ENCODE measurements around the gene OR52E1. TPM values are rescaled to one million over a fixed set of nuclear protein-coding genes. Genes with fewer than 3 reads are reported as not detected.
"Not testable (repeated sequence)": the region's sequence is repeated elsewhere in the genome, so short reads cannot be mapped to it uniquely, and the experiment has no call there.

OR52E1 gene
- total RNA-seq, 5 donors from 2014 or later (not counting 1 experiment from before 2014, with no cell fraction given) = not detected

DNA sequence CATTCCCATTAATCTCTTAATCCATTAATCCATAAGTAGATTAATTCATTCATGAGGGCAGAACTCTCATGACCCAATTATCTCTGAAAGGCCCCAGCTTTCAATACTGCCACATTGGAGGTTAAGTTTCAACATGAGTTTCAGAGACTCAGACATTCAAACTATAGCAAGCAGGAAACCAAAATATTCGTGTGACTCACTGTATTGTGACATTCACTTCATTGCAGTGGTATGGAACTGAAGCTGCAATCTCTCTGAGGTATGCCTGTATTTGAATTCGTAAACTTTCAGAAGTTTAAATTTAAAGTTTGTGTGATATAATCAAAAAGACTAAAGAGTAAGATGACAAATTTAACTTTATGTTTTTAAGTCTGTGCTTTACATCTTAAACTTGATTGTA lies 26.0 kb upstream of the OR52E1 start:
- no peak overlapping the region for H3K4me3 Mint-ChIP-seq
- ChIA-PET POLR2A (no interaction called here), CTCF (no interaction called here)
- Histone ChIP-seq H3K27ac (ENCODE audit: low read length) (no peak overlapping the region), H3K36me3 (ENCODE audit: control insufficient read depth in 2 of 2, extremely low read depth in 1 of 2, insufficient read depth in 1 of 2, low read length in 1 of 2) (no peaks in the 10 kb centered on the region), H3K27me3 (replicated peaks in 1 of 2; ENCODE audit: control insufficient read depth in 2 of 2, extremely low read depth in 1 of 2, insufficient read depth in 2 of 2, low read length in 1 of 2) (no peaks in the 10 kb centered on the region), H3K4me1 (ENCODE audit: control insufficient read depth in 1 of 2, extremely low read depth in 1 of 2, insufficient read depth in 2 of 2, low read length in 2 of 2) (no peaks in the 10 kb centered on the region), H3K9me3 (no peaks in the 10 kb centered on the region), H3K4me3 (ENCODE audit: control insufficient read depth in 1 of 2, extremely low read depth in 1 of 2, low read length in 1 of 2) (no peak overlapping the region)
- no peaks in the 10 kb centered on the region for H3K27me3 Mint-ChIP-seq
- DNase-seq (no peak), ATAC-seq (replicated peaks in 1 of 4) (no peak)
- H3K4me1 Mint-ChIP-seq = no peaks in the 10 kb centered on the region
- WGBS (ENCODE audit: insufficient coverage) = 80% methylated on average over 1 of the region's 2 CpGs
- H3K9me3 Mint-ChIP-seq = no peaks in the 10 kb centered on the region
- H3K27ac Mint-ChIP-seq = no peak overlapping the region
- H3K36me3 Mint-ChIP-seq = no peaks in the 10 kb centered on the region

DNA sequence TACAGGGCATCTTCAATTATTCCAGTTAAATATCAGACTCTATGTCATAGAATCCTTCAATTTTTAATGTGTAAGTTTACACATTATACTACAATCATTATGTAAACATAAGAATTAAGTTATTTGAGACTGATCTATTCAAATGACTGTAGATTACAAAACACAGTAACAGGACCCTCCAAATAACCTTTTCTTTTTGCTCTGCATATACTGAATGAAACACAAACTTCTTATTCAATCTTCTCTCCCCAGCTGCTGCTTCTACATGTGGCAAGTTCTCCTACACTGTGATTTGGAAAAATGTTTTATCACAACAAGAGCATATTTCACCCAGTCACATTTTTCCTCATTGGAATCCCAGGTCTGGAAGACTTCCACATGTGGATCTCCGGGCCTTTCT lies 23.1 kb upstream of the OR52E1 start, which contains the start of gene OR52J3:
Gene OR52J3 (plus strand): TSS at position 301 of the 400 bp plus-strand sequence. CDS start 0 bp downstream, at position 301.
- CTCF ChIA-PET = no interaction called here
- whole genome bisulfite sequencing (ENCODE audit: insufficient coverage) = 100% methylated on average over 1 of the region's 1 CpG
- ATAC-seq (replicated peaks in 1 of 4) (no peak), DNase-seq (no peak)
- Mint-ChIP-seq H3K36me3 (no peaks in the 10 kb centered on the region), H3K27me3 (no peaks in the 10 kb centered on the region), H3K4me1 (no peaks in the 10 kb centered on the region), H3K27ac (no peak within 1 kb of the TSS), H3K4me3 (no peak within 1 kb of the TSS), H3K9me3 (no peaks in the 10 kb centered on the region)
- Histone ChIP-seq H3K36me3 (ENCODE audit: control insufficient read depth in 2 of 2, extremely low read depth in 1 of 2, insufficient read depth in 1 of 2, low read length in 1 of 2) (no peaks in the 10 kb centered on the region), H3K4me1 (ENCODE audit: control insufficient read depth in 1 of 2, extremely low read depth in 1 of 2, insufficient read depth in 2 of 2, low read length in 2 of 2) (no peaks in the 10 kb centered on the region), H3K9me3 (no peaks in the 10 kb centered on the region), H3K27ac (ENCODE audit: low read length) (no peak within 1 kb of the TSS), H3K27me3 (replicated peaks in 1 of 2; ENCODE audit: control insufficient read depth in 2 of 2, extremely low read depth in 1 of 2, insufficient read depth in 2 of 2, low read length in 1 of 2) (no peaks in the 10 kb centered on the region), H3K4me3 (ENCODE audit: control insufficient read depth in 1 of 2, extremely low read depth in 1 of 2, low read length in 1 of 2) (no peak within 1 kb of the TSS)
- POLR2A ChIA-PET = no interaction called here

DNA sequence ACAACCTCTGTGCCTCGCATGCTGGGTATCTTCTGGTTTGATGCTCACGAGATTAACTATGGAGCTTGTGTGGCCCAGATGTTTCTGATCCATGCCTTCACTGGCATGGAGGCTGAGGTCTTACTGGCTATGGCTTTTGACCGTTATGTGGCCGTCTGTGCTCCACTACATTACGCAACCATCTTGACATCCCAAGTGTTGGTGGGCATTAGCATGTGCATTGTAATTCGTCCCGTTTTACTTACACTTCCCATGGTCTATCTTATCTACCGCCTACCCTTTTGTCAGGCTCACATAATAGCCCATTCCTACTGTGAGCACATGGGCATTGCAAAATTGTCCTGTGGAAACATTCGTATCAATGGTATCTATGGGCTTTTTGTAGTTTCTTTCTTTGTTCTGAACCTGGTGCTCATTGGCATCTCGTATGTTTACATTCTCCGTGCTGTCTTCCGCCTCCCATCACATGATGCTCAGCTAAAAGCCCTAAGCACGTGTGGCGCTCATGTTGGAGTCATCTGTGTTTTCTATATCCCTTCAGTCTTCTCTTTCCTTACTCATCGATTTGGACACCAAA lies 22.5 kb upstream of the OR52E1 start:
- H3K4me1 ChIP-seq (ENCODE audit: control insufficient read depth in 1 of 2, extremely low read depth in 1 of 2, insufficient read depth in 2 of 2, low read length in 2 of 2) = no peaks in the 10 kb centered on the region
- no peak overlapping the region for H3K27ac Mint-ChIP-seq
- H3K9me3 ChIP-seq = no peaks in the 10 kb centered on the region
- H3K9me3 Mint-ChIP-seq = no peaks in the 10 kb centered on the region
- H3K27me3 ChIP-seq (replicated peaks in 1 of 2; ENCODE audit: control insufficient read depth in 2 of 2, extremely low read depth in 1 of 2, insufficient read depth in 2 of 2, low read length in 1 of 2) = no peaks in the 10 kb centered on the region
- no peak for ATAC-seq (replicated peaks in 1 of 4)
- H3K4me3 Mint-ChIP-seq = no peak overlapping the region
- WGBS (ENCODE audit: insufficient coverage) = 80% methylated on average over 11 of the region's 15 CpGs
- POLR2A ChIA-PET = no interaction called here
- CTCF ChIA-PET = no interaction called here
- no peak for DNase-seq
- H3K27me3 Mint-ChIP-seq = no peaks in the 10 kb centered on the region
- H3K36me3 ChIP-seq (ENCODE audit: control insufficient read depth in 2 of 2, extremely low read depth in 1 of 2, insufficient read depth in 1 of 2, low read length in 1 of 2) = no peaks in the 10 kb centered on the region
- H3K27ac ChIP-seq (ENCODE audit: low read length) = no peak overlapping the region
- H3K4me1 Mint-ChIP-seq = no peaks in the 10 kb centered on the region
- H3K4me3 ChIP-seq (ENCODE audit: control insufficient read depth in 1 of 2, extremely low read depth in 1 of 2, low read length in 1 of 2) = no peak overlapping the region
- no peaks in the 10 kb centered on the region for H3K36me3 Mint-ChIP-seq

DNA sequence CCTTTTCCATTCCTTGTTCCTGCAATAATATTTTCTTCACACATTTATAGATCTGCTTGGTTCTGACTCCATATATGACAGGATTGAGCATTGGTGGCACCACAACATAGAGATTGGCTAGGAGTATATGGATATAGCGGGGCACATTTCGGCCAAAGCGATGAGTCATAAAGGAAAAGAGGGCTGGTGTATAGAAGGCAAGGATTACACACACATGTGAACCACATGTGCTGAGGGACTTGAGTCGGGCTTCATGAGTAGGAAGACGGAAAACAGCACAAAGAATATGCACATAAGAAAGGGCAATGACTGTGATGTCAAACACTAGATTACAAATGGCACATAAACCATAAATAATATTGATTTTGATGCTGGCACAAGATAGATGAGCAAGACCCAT lies 10.7 kb upstream of the OR52E1 start:
- H3K4me3 Mint-ChIP-seq; H3K9me3 Mint-ChIP-seq; H3K4me1 ChIP-seq (ENCODE audit: control insufficient read depth in 1 of 2, extremely low read depth in 1 of 2, insufficient read depth in 2 of 2, low read length in 2 of 2); H3K4me1 Mint-ChIP-seq; H3K36me3 ChIP-seq (ENCODE audit: control insufficient read depth in 2 of 2, extremely low read depth in 1 of 2, insufficient read depth in 1 of 2, low read length in 1 of 2); H3K4me3 ChIP-seq (ENCODE audit: control insufficient read depth in 1 of 2, extremely low read depth in 1 of 2, low read length in 1 of 2); H3K9me3 ChIP-seq; H3K27ac Mint-ChIP-seq; ATAC-seq (replicated peaks in 1 of 4); DNase-seq; CTCF ChIA-PET; H3K27ac ChIP-seq (ENCODE audit: low read length); H3K27me3 ChIP-seq (replicated peaks in 1 of 2; ENCODE audit: control insufficient read depth in 2 of 2, extremely low read depth in 1 of 2, insufficient read depth in 2 of 2, low read length in 1 of 2); H3K27me3 Mint-ChIP-seq; POLR2A ChIA-PET; H3K36me3 Mint-ChIP-seq: not testable (repeated sequence)
- WGBS (ENCODE audit: insufficient coverage) = no CpG with 5 or more reads among the region's 5 CpGs

DNA sequence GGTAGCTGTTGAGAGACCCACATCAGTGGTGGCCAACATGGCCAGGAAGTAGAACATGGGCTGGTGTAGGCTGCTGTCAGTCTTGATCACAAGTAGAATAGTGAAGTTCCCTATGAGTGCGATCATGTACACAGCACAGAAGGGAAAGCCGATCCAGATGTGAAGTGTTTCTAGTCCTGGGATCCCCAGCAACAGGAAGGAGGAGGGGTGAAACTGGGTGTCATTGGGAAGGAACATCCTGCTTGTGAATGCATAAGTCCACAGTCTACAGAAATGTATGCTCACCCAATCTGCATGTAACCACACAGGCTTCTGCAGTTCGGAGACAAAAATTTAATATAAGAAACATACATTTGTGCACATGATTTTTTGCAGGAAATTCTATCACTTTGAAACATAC lies 10.0 kb upstream of the OR52E1 start, which contains the start of gene OR52E2:
Gene OR52E2 (minus strand): TSS at position 237 of the 400 bp plus-strand sequence. CDS start 0 bp downstream, at position 237.
- H3K4me1 ChIP-seq (ENCODE audit: control insufficient read depth in 1 of 2, extremely low read depth in 1 of 2, insufficient read depth in 2 of 2, low read length in 2 of 2) = no peaks in the 10 kb centered on the region
- DNase-seq = no peak
- H3K27ac Mint-ChIP-seq = no peak within 1 kb of the TSS
- H3K36me3 ChIP-seq (ENCODE audit: control insufficient read depth in 2 of 2, extremely low read depth in 1 of 2, insufficient read depth in 1 of 2, low read length in 1 of 2) = no peaks in the 10 kb centered on the region
- ATAC-seq (replicated peaks in 1 of 4) = no peak
- WGBS (ENCODE audit: insufficient coverage) = no CpG with 5 or more reads among the region's 3 CpGs
- no peaks in the 10 kb centered on the region for H3K27me3 ChIP-seq (replicated peaks in 1 of 2; ENCODE audit: control insufficient read depth in 2 of 2, extremely low read depth in 1 of 2, insufficient read depth in 2 of 2, low read length in 1 of 2)
- CTCF ChIA-PET = no interaction called here
- no peaks in the 10 kb centered on the region for H3K9me3 ChIP-seq
- H3K4me1 Mint-ChIP-seq = no peaks in the 10 kb centered on the region
- no peak within 1 kb of the TSS for H3K4me3 ChIP-seq (ENCODE audit: control insufficient read depth in 1 of 2, extremely low read depth in 1 of 2, low read length in 1 of 2)
- no peak within 1 kb of the TSS for H3K27ac ChIP-seq (ENCODE audit: low read length)
- peaks cover 0 to 5% of the 10 kb centered on the region in 2 donors for H3K27me3 Mint-ChIP-seq
- POLR2A ChIA-PET = no interaction called here
- H3K36me3 Mint-ChIP-seq = no peaks in the 10 kb centered on the region
- H3K4me3 Mint-ChIP-seq = no peak within 1 kb of the TSS
- peaks cover 3 to 4% (median 3%) of the 10 kb centered on the region in 3 donors for H3K9me3 Mint-ChIP-seq

DNA sequence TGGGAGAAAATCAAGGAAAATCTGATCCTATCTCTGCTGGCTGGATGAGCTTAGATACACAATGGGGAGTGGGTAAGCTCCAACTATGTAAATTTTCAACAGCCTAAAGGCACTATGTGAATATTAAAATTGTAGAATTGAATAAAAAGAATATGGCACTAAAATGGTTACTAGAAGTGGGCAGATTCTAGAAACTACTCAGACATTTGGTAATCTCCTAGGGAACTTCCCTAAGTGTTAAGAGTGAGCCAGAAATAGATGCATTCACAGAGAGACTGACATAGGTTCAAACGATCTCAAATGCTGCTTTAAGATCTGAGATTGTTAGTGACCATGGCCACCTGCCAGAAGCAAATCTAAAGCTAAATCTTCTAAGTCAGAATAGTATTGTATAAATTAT lies 4.3 kb upstream of the OR52E1 start:
- CTCF ChIA-PET = no interaction called here
- no peaks in the 10 kb centered on the region for H3K4me1 Mint-ChIP-seq
- no peak overlapping the region for H3K4me3 ChIP-seq (ENCODE audit: control insufficient read depth in 1 of 2, extremely low read depth in 1 of 2, low read length in 1 of 2)
- H3K36me3 ChIP-seq (ENCODE audit: control insufficient read depth in 2 of 2, extremely low read depth in 1 of 2, insufficient read depth in 1 of 2, low read length in 1 of 2) = no peaks in the 10 kb centered on the region
- POLR2A ChIA-PET = no interaction called here
- H3K27me3 Mint-ChIP-seq = peaks cover 0 to 3% of the 10 kb centered on the region in 2 donors
- DNase-seq (no peak), ATAC-seq (replicated peaks in 1 of 4) (no peak)
- H3K4me1 ChIP-seq (ENCODE audit: control insufficient read depth in 1 of 2, extremely low read depth in 1 of 2, insufficient read depth in 2 of 2, low read length in 2 of 2) = no peaks in the 10 kb centered on the region
- H3K36me3 Mint-ChIP-seq = no peaks in the 10 kb centered on the region
- no peak overlapping the region for H3K4me3 Mint-ChIP-seq
- H3K27ac Mint-ChIP-seq = no peak overlapping the region
- no peaks in the 10 kb centered on the region for H3K9me3 ChIP-seq
- H3K9me3 Mint-ChIP-seq = no peaks in the 10 kb centered on the region
- no peaks in the 10 kb centered on the region for H3K27me3 ChIP-seq (replicated peaks in 1 of 2; ENCODE audit: control insufficient read depth in 2 of 2, extremely low read depth in 1 of 2, insufficient read depth in 2 of 2, low read length in 1 of 2)
- no CpG with 5 or more reads among the region's 1 CpG for WGBS (ENCODE audit: insufficient coverage)
- H3K27ac ChIP-seq (ENCODE audit: low read length) = no peak overlapping the region

DNA sequence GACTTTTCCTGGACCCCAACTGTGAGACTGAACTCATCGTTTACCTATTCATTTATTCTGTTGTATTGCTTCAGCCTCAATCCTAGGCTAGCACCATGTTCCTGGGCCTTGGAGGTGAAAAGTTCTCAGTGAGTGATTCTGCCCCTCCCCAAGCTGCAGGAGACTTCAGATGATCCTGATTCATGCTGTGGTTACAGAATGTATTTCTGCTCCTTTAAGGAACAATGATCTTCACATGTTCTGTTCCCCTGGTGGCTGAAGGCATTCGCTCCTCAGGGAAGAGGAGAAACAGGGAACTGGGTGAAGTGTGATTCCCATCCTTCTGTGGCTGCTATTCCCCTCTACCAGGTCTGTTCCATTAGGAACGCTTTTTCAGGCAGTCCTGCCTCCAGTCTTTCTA lies 2.4 kb downstream of the OR52E1 start:
- Histone ChIP-seq H3K9me3 (no peaks in the 10 kb centered on the region), H3K36me3 (ENCODE audit: control insufficient read depth in 2 of 2, extremely low read depth in 1 of 2, insufficient read depth in 1 of 2, low read length in 1 of 2) (no peaks in the 10 kb centered on the region), H3K27ac (ENCODE audit: low read length) (no peak overlapping the region), H3K27me3 (replicated peaks in 1 of 2; ENCODE audit: control insufficient read depth in 2 of 2, extremely low read depth in 1 of 2, insufficient read depth in 2 of 2, low read length in 1 of 2) (no peaks in the 10 kb centered on the region), H3K4me1 (ENCODE audit: control insufficient read depth in 1 of 2, extremely low read depth in 1 of 2, insufficient read depth in 2 of 2, low read length in 2 of 2) (no peaks in the 10 kb centered on the region), H3K4me3 (ENCODE audit: control insufficient read depth in 1 of 2, extremely low read depth in 1 of 2, low read length in 1 of 2) (no peak overlapping the region)
- ATAC-seq (replicated peaks in 1 of 4) (no peak), DNase-seq (no peak)
- peaks cover 0 to 4% of the 10 kb centered on the region in 2 donors for H3K27me3 Mint-ChIP-seq
- no peaks in the 10 kb centered on the region for H3K36me3 Mint-ChIP-seq
- CTCF ChIA-PET = no interaction called here
- H3K9me3 Mint-ChIP-seq = no peaks in the 10 kb centered on the region
- POLR2A ChIA-PET = no interaction called here
- no peak overlapping the region for H3K27ac Mint-ChIP-seq
- no peaks in the 10 kb centered on the region for H3K4me1 Mint-ChIP-seq
- no peak overlapping the region for H3K4me3 Mint-ChIP-seq
- WGBS (ENCODE audit: insufficient coverage) = no CpG with 5 or more reads among the region's 3 CpGs

Data from T-cell (primary cell).